ENCODE measurements around the gene FCMR.

DNA sequence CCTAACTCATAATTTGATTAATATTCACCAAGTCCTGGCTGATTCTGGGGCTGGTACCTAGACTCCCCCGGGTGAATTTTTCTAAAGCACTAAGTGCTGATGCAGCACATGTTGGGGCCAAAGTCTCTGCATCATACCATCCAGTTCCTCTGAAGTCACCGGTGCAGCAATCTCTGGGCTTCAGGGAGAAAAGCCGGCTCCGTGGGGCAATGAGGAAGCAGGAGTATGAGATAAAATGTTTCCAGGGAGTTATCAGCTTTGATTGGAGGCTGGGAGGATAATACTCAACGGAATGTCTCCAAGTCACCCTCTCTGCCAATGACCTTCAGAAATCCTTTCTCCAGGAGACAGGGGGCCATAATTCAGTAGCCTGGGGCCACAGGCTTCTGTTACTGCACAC, 47.3 kb upstream of the FCMR start:
- TF ChIP-seq, protein P1, sequence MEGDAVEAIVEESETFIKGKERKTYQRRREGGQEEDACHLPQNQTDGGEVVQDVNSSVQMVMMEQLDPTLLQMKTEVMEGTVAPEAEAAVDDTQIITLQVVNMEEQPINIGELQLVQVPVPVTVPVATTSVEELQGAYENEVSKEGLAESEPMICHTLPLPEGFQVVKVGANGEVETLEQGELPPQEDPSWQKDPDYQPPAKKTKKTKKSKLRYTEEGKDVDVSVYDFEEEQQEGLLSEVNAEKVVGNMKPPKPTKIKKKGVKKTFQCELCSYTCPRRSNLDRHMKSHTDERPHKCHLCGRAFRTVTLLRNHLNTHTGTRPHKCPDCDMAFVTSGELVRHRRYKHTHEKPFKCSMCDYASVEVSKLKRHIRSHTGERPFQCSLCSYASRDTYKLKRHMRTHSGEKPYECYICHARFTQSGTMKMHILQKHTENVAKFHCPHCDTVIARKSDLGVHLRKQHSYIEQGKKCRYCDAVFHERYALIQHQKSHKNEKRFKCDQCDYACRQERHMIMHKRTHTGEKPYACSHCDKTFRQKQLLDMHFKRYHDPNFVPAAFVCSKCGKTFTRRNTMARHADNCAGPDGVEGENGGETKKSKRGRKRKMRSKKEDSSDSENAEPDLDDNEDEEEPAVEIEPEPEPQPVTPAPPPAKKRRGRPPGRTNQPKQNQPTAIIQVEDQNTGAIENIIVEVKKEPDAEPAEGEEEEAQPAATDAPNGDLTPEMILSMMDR (IDR thresholded peaks at IDR 0.05), result no peak
- no peak for TF ChIP-seq POLR2A (IDR thresholded peaks at IDR 0.05; ENCODE audit: low read depth)
